Measurements from ENCODE around the gene FIGNL1.

GRCh38 chr7:50394315-50394714 is 55.8 kb downstream of the FIGNL1 start:
- TF ChIP-seq CTCF (IDR thresholded peaks at IDR 0.05; ENCODE audit: low read depth, low read length) (no peak), MAX (IDR thresholded peaks at IDR 0.05; ENCODE audit: low read depth, low read length) (no peak)
